GM18868 (cell line): ENCODE results near the gene DISP2.

Experiments used
- ATAC-seq: cut with Tn5 transposase; IDR thresholded peaks from one replicate; pipeline ENCODE4 v1.9.1; 2021; ENCODE audit warnings: mild to moderate bottlenecking, moderate library complexity; ENCODE audit not compliant: unreplicated experiment

DISP2 gene, protein sequence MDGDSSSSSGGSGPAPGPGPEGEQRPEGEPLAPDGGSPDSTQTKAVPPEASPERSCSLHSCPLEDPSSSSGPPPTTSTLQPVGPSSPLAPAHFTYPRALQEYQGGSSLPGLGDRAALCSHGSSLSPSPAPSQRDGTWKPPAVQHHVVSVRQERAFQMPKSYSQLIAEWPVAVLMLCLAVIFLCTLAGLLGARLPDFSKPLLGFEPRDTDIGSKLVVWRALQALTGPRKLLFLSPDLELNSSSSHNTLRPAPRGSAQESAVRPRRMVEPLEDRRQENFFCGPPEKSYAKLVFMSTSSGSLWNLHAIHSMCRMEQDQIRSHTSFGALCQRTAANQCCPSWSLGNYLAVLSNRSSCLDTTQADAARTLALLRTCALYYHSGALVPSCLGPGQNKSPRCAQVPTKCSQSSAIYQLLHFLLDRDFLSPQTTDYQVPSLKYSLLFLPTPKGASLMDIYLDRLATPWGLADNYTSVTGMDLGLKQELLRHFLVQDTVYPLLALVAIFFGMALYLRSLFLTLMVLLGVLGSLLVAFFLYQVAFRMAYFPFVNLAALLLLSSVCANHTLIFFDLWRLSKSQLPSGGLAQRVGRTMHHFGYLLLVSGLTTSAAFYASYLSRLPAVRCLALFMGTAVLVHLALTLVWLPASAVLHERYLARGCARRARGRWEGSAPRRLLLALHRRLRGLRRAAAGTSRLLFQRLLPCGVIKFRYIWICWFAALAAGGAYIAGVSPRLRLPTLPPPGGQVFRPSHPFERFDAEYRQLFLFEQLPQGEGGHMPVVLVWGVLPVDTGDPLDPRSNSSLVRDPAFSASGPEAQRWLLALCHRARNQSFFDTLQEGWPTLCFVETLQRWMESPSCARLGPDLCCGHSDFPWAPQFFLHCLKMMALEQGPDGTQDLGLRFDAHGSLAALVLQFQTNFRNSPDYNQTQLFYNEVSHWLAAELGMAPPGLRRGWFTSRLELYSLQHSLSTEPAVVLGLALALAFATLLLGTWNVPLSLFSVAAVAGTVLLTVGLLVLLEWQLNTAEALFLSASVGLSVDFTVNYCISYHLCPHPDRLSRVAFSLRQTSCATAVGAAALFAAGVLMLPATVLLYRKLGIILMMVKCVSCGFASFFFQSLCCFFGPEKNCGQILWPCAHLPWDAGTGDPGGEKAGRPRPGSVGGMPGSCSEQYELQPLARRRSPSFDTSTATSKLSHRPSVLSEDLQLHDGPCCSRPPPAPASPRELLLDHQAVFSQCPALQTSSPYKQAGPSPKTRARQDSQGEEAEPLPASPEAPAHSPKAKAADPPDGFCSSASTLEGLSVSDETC (N-terminal part only)

GRCh38 chr15:40357723-40358470 is at the start of gene DISP2:
TSS of gene DISP2 (plus strand) at chr15:40358219. CDS start at chr15:40358322, 103 bp downstream.
- peak; percentile 81 for ATAC-seq

DNA sequence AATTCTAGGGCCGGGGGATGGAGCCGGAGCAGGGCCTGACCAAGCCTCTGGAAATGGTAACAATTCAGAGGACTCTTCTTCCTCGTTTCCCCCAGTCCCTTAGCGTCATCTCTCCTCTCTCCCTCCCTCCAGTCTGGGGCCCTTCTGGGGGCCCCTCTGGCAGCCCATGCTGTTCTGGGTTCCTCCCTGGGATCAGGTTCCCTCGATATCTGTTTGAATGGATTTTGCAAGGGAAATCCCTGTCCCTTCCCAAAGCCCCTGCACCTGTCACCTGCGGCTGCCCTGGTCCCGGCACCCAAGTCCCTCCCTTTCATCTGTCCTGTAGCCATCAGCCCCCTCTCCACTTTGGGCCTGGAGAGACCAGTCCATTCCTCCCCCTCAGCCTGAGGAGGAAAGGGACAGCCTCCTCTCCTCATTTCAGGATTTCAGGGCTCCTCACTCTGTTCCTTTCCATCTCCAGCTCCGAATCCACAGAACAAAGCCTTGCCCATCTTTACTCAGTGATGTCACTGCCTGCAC is 48.6 kb upstream of the DISP2 start:
- no peak for ATAC-seq

- no peak for ATAC-seq
These were observed 47.7 kb upstream of the DISP2 start for GRCh38 chr15:40310001-40310959.

DNA sequence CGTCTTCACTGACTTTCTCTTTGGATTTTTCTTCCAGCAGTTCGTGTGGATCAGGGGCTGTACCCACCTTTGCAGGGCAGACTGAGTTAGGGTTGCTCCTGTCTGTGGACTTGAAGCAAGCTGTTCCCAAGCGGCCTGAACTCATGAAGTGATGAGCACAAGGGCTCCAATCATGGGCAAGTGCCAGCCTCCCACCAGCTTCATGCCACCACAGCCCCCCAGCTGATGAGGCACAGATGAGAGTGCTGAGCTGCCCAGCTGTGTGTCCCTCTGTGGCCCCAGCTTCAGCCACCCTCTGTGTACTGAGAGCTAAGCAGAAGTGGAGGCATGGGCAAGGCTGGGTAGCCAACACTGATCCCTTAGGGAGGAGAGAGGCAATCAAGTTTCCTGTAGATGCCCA is 47.0 kb upstream of the DISP2 start:
- no peak for ATAC-seq

GRCh38 chr15:40312370-40313158 is 45.5 kb upstream of the DISP2 start:
- no peak for ATAC-seq

DNA sequence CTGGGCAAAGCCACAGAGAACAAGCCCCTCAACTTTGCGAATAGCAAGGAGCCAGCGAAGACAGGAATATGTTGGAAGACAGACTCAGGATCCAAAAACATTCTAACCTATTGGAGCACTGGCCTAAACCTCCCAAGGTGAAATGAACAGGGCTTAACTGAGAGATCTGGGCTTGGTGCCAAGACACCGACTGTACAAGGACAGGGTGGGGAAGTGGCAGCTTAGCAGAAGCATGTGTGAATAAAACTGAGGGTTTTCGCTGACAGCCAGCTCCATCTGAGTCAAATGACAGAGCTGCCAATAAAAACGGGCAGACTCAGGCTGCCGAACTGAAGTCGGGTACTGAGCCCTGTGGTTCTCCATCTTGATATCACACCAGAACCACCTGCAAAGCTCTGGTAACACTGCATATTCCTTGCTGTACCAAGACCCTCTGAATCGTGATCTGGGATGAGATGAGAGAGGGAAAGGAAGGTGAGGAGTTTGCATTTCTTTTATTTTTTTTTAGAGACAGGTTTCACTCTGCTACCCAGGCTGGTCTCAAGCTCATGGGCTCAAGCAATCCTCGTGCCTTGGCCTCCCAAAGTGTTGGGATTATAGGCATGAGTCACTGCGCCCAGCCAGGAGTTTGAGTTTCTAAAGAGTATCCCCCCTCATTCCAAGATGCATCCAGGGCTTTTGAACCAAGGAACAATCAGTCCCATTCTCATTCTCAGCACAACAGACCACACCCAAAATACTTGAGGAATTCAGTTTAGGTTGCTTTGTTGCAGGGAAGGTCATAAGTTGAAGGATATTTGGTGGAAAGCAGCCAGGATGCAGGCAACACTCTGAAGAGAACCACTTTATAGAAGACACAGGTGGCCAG is 44.3 kb upstream of the DISP2 start:
- no peak for ATAC-seq

GRCh38 chr15:40314723-40315276 is 43.2 kb upstream of the DISP2 start:
- ATAC-seq = no peak

- no peak for ATAC-seq
These were observed 41.1 kb upstream of the DISP2 start for GRCh38 chr15:40316931-40317330.

DNA sequence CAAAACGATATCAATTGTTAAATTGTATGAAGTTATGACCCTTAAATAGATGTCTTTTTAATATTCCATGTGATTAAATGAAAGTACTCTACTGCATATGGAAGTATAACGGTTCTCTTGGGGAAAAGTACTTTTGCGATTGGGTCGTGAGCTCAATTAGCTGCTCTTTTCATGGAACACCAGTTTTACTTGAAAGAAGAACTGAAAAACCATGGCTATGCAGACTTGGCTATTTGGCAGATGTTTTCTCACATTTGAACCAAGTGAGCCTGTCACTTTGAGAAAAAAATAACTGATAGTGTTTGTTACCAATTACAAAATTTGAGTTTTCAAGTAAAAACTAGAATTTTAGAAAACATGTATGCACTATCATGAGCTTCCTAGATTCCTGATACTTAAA is 40.4 kb upstream of the DISP2 start:
- ATAC-seq = no peak

- no peak for ATAC-seq
These were observed 37.6 kb upstream of the DISP2 start for GRCh38 chr15:40320409-40320808.

DNA sequence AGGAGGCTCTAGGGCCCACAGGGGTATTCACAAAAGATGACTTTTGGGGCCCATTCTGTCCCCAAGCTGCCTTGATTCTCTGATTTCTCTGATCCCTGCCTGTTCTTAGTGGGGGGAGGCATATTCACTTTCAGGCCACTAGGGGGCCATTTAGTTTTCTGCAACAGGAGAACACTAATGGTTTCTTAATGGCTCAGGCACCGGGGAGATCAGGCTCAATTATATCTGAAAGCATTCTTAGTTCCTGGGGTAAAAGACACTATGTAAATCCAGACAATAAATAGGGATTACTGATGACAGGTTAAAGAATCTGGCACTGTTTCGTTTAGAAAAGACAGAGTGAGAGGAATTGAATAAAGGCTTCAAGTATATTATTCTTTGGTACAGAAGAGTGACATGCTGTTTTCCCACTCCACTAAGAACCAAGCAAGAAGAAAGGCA is 37.1 kb upstream of the DISP2 start:
- no peak for ATAC-seq

DNA sequence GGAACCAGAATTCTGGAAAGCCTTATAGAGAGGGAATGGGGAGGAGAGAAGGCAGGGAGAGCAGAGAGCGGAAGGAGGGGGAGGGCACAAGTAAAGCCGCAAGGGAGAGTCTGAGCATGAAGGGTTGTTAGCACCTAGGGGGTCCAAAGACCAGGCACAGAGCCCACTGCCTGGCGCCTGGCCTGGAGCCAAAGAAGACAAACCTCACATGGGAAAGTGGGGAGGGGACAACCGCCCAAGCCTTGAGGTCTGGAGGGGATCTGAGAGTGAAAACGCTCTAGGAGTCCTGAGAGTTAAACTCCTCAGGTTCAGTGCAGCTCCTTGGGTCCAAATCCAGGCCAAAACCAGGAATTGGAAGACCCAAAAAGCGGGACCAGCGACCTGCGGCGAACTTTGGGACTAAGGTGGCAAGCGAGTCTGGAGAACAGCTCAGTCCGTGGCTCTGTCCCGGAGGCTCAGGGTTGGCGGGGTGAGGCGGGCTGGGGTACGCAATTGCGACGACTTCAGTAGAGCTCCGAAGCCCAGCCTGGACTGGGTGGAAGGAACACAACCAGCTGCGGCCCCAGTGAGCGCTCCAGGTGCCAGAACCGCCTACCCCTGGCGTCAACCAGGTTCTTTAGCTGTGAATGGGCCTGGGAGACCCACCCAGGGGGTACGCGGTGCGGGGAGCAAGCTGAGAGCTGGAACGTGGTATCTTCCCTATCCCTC is 35.3 kb upstream of the DISP2 start:
- no peak for ATAC-seq

DNA sequence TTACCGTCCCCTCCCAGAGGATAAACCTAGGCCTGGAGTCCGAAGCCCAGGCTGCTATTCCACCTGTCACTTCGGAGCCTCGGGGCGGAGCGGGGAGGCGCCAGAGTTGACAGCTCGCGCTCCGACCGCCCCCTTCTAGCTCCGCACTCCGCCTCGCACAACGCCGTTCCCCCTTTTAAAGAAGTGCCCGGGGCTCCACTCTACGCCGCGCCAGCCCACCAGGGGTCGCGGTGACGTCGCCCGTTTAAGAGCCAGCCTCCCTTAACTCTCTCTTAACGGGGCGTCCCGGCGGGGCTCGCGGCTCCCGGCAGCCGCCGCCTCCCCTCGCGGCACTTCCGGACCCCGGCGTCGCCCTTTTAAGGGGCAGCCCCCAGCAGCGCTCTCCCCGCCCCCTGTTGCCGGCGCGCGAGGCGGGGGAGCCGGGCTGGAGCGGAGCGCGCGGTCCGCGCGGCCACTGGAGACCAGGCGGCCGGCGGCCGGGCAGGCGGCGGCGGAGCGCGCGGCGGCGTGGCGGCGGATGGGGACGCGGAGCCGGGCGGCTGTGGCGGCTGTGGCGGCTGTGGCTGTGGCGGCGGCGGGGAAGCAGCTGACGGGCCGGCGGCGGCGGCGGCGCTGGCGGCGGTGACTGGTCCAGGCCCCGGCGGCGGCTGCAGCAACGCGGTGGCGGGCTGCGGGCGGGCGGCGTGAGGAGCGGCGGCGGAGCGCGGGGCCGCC is 34.6 kb upstream of the DISP2 start, which contains the start of gene INAFM2:
Gene INAFM2 (plus strand): TSS at position 454 of the 714 bp plus-strand sequence. CDS start 364 bp downstream, outside the sequence.
- ATAC-seq = peak; percentile 92

- ATAC-seq = peak; percentile 2
These were observed 33.8 kb upstream of the DISP2 start for GRCh38 chr15:40323953-40324937.
